HG02938 (cell line): ENCODE data around the gene AKR1A1.
"Not testable (repeated sequence)": the region's sequence is repeated elsewhere in the genome, so short reads cannot be mapped to it uniquely, and the experiment has no call there.

ENCODE experiments used
- ATAC-seq: cut with Tn5 transposase; IDR thresholded peaks from one replicate; pipeline ENCODE4 v1.9.1; 2021; ENCODE audit warnings: mild to moderate bottlenecking, moderate library complexity; ENCODE audit not compliant: unreplicated experiment

Gene AKR1A1

GRCh38 chr1:45550401-45551351, at the start of gene AKR1A1:
Gene AKR1A1 (plus strand): TSS chr1:45550826. CDS start chr1:45561795, 10,969 bp downstream.
- ATAC-seq: peak; percentile 79

GRCh38 chr1:45501505-45501859, 49.1 kb upstream of the AKR1A1 start:
- no peak for ATAC-seq

DNA sequence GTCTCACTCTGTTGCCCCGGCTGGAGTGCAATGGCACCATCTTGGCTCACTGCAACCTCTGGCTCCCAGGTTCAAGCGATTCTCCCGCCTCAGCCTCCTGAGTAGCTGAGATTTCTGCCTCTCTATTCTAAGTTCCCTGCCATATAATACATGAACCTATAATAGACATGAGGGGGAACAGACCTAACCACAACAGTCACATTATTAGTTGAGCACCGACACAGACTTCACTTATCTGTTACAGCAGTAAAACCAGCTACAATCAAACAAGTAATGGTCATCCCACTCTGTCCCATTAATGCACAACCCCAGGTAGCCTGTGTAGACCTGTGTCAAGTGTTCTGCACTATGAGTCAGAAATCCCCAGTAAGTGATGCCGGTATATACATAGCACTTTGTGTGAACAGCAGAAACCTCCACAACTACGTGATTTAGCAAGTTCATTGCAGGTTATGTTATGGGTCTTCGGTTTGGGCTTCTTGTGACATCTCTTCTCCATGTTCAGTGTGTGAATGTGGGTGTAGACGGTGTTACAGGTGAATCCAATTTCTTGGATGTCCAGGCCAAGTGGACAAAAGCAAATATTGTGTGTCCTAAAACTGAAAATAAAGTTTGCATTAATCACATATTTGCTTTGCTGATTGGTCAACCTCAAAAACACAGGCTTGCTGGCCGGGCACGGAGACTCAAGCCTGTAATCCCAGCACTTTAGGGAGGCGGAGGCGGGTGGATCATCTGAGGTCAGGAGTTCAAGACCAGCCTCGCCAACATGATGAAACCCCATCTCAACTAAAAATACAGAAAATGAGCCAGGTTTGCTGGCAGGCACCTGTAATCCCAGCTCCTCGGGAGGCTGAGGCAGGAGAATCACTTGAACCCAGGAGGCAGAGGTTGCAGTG, 46.9 kb upstream of the AKR1A1 start:
- no peak for ATAC-seq

DNA sequence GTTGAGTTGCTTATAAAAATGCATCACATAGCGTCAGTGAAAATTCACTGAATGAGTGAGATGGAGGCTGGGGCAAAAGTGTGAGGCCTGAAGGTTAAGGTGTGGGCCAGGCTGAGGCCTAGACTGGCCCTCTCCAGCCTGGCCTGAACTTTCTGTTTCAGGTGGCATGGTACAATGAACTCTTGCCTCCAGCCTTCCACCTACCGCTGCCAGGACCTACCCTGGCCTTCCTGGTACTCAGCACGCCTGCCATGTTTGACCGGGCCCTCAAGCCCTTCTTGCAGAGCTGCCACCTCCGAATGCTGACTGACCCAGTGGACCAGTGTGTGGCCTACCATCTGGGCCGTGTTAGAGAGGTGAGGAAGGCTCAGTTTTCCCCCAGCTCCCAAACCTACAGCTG, 43.4 kb upstream of the AKR1A1 start:
- no peak for ATAC-seq

GRCh38 chr1:45507893-45508292, 42.7 kb upstream of the AKR1A1 start:
- no peak for ATAC-seq

GRCh38 chr1:45508295-45509151, 42.1 kb upstream of the AKR1A1 start:
- no peak for ATAC-seq

- no peak for ATAC-seq
Observed at GRCh38 chr1:45510036-45510971, 40.3 kb upstream of the AKR1A1 start.

DNA sequence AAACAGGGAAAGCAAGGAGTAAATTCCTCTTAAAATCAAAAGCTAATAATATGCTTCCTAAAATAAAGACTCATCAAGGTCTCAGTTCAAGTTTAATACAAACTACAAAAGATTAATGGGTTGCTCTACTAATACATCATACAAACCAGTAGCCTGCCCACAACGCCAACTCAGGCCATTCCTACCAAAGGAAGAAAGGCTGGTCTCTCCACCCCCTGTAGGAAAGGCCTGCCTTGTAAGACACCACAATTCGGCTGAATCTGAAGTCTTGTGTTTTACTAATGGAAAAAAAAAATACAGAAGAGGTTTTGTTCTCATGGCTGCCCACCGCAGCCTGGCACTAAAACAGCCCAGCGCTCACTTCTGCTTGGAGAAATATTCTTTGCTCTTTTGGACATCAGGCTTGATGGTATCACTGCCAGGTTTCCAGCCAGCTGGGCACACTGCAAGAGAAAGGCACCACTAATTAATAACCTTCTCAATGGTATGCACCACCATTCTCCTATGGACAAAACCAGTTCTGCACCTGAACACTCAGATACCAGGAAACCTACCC, 39.6 kb upstream of the AKR1A1 start:
- no peak for ATAC-seq

DNA sequence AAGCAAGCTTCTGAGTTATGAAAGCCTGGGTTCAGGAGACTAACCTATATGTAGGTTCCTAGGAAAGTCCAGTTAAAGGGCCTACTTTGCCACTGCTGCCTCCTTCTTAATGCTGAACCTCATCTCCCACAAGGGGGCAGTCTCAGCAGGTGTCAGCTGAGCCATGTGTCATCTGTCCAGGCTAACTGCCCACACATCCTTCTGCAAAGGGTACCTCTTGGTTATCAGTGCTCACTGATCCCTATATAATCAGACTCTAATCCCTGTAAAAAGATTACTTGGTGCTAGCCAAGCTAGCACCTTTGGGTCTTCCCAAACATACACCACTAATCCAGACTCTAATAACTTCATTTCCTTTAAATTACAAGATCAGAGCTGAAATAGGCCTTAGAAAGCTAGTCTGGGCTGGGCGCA, 38.0 kb upstream of the AKR1A1 start:
- no peak for ATAC-seq

GRCh38 chr1:45513532-45514260, 36.9 kb upstream of the AKR1A1 start:
- not testable (repeated sequence) for ATAC-seq

DNA sequence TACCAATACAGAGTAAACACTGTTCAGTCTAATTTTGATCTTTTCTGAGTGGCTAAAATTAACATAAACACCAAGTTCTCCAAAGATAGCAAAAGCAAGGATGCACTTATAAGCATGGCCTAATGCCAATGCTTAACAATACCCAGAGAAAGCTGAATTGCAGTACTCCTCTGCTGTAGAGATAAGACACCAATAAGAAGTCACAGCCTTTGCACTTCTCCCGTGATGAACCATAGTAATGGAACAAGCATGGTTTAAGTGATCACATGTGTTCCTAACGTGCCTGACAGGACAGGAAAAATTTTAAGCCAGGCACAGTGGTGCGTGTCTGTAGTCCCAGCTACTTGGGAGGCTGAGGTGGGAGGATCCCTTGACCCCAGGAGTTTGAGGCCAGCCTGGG, 34.6 kb upstream of the AKR1A1 start:
- no peak for ATAC-seq

GRCh38 chr1:45516465-45516864, 34.2 kb upstream of the AKR1A1 start:
- no peak for ATAC-seq

- ATAC-seq: not testable (repeated sequence)
Observed at GRCh38 chr1:45518366-45518765, 32.3 kb upstream of the AKR1A1 start.

GRCh38 chr1:45518910-45519309, 31.7 kb upstream of the AKR1A1 start:
- ATAC-seq: no peak

GRCh38 chr1:45519774-45520173, 30.9 kb upstream of the AKR1A1 start:
- not testable (repeated sequence) for ATAC-seq

- peak; percentile 78 for ATAC-seq
Observed at GRCh38 chr1:45521413-45522323, 29.0 kb upstream of the AKR1A1 start, which contains the start of gene PRDX1. Gene PRDX1 (minus strand): TSS chr1:45521884. CDS start chr1:45519043, 2,841 bp downstream.

DNA sequence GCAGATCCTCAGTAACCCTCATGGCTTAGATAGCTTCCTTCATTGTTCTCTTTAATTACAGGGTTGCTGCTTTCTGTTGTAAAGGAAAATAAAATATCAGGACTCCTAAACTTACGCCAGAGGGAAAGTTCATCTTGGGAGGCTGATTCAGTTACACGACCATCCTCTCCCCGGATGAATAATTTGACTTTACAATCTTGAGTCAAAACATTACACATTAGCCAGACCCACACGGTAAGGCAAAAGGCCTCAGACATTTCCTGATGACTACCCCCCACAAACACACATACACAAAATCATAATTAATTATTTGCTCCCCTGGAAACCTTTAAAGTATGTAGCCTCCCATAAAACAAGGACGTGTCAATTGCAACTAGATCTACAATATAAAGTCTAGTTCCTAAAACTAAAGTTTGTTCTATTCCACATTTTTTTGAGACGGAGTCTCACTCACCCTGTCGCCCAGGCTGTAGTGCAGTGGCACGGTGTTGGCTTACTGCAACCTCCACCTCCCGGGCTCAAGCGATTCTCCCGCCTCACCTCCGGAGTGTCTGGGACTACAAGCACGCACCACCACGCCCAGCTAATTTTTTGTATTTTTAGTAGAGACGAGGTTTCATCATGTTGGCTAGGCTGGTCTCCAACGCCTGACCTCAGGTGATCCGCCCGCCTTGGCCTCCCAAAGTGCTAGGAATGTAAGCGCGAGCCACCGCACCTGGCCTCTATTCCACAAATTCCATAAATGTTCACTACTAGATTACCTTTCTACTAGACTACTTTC, 28.1 kb upstream of the AKR1A1 start:
- no peak for ATAC-seq
